NT2/D1 (cell line): ENCODE measurements around the gene MCTS1.

ENCODE experiments used
- YY1 ChIP-seq: IDR thresholded peaks from 2 replicates; pipeline ENCODE4 v1.6.1; 2011; ENCODE audit not compliant: insufficient read length, insufficient read depth
- ZNF274 ChIP-seq: IDR thresholded peaks from 2 replicates; pipeline ENCODE4 v1.6.1; 2011; ENCODE audit warnings: mild to moderate bottlenecking, low read depth, low read length

GRCh38 chrX:120647127-120647526 lies 43.2 kb downstream of the MCTS1 start:
- TF ChIP-seq ZNF274 (no peak), YY1 (no peak)
